GM12873 (cell line): ENCODE measurements around the gene RABIF.

Experiments
- CTCF ChIP-seq: IDR thresholded peaks from 2 replicates; pipeline ENCODE4 v1.5.1; 2012; ENCODE audit warnings: low read depth, mild to moderate bottlenecking, moderate library complexity, low read length, control low read depth; ENCODE audit not compliant: insufficient read depth; ENCODE audit errors: missing control alignments

Gene RABIF

GRCh38 chr1:202844259-202844658 lies 44.7 kb downstream of the RABIF start:
- TF ChIP-seq CTCF: no peak

- TF ChIP-seq CTCF: no peak
These were observed 45.9 kb downstream of the RABIF start for GRCh38 chr1:202843081-202843480.

- TF ChIP-seq CTCF: no peak
These were observed 51.1 kb downstream of the RABIF start for GRCh38 chr1:202837746-202838262.

GRCh38 chr1:202836623-202837403 lies 52.1 kb downstream of the RABIF start:
- TF ChIP-seq CTCF: no peak

- TF ChIP-seq CTCF: no peak
These were observed 53.3 kb downstream of the RABIF start for GRCh38 chr1:202835548-202836072.

GRCh38 chr1:202834771-202835547 lies 54.0 kb downstream of the RABIF start:
- no peak for TF ChIP-seq CTCF

GRCh38 chr1:202831906-202832305 lies 57.0 kb downstream of the RABIF start:
- no peak for TF ChIP-seq CTCF
